Endothelial cell (in vitro differentiated cells): ENCODE measurements around the gene SSNA1. TPM values are rescaled to one million over a fixed set of nuclear protein-coding genes. Genes with fewer than 3 reads are reported as not detected.

Experiments used
- DNase-seq: peaks from one replicate; pipeline ENCODE4 v3.0.0; 2021; ENCODE audit warnings: low spot score
- H3K27ac Mint-ChIP-seq: one replicate; pipeline ENCODE4 v1.8.0; 2021; ENCODE audit warnings: mixed read lengths, inconsistent platforms; ENCODE audit not compliant: unreplicated experiment
- H3K27me3 Mint-ChIP-seq: one replicate; pipeline ENCODE4 v1.8.0; 2021; ENCODE audit warnings: mild to moderate bottlenecking, moderate library complexity, mixed read lengths, inconsistent platforms; ENCODE audit not compliant: unreplicated experiment
- H3K36me3 Mint-ChIP-seq: one replicate; pipeline ENCODE4 v1.8.0; 2021; ENCODE audit warnings: mild to moderate bottlenecking, low read depth, mixed read lengths, inconsistent platforms; ENCODE audit not compliant: unreplicated experiment
- H3K4me1 Mint-ChIP-seq: one replicate; pipeline ENCODE4 v1.8.0; 2021; ENCODE audit warnings: mild to moderate bottlenecking, mixed read lengths, inconsistent platforms; ENCODE audit not compliant: unreplicated experiment
- H3K4me3 Mint-ChIP-seq: one replicate; pipeline ENCODE4 v1.8.0; 2021; ENCODE audit warnings: mild to moderate bottlenecking, mixed read lengths, inconsistent platforms; ENCODE audit not compliant: unreplicated experiment
- H3K9me3 Mint-ChIP-seq: one replicate; pipeline ENCODE4 v1.8.0; 2021; ENCODE audit warnings: mixed read lengths, inconsistent platforms; ENCODE audit not compliant: unreplicated experiment
- CTCF ChIP-seq: fragments of 200-600 bp; sonication (generic); IDR thresholded peaks from one replicate; pipeline ENCODE4 v1.5.0; 2021; ENCODE audit warnings: antibody characterized with exemption; ENCODE audit not compliant: unreplicated experiment
- total RNA-seq: library from RNA; stranded (reverse); fragmentation: NEBNext Ultra II Directional; extraction: Animal tissue kit (Norgen Biotek cat#: 25700); gene quantifications from one replicate; pipeline ENCODE4 v1.2.1, GENCODE V29; 2021; ENCODE audit not compliant: unreplicated experiment

Gene SSNA1
- total RNA-seq, 1 donor from 2014 or later, result 53.8 TPM

GRCh38 chr9:137149363-137149762 lies 39.1 kb upstream of the SSNA1 start:
- Mint-ChIP-seq H3K27me3 (peaks cover 10% of the 10 kb centered on the region), H3K36me3 (no peaks in the 10 kb centered on the region), H3K27ac (no peak overlapping the region), H3K9me3 (no peaks in the 10 kb centered on the region), H3K4me3 (no peak overlapping the region), H3K4me1 (no peaks in the 10 kb centered on the region)
- TF ChIP-seq CTCF, result no peak
- no peak for DNase-seq

GRCh38 chr9:137149942-137150616 lies 38.4 kb upstream of the SSNA1 start:
- Mint-ChIP-seq H3K27ac (no peak overlapping the region), H3K4me1 (no peaks in the 10 kb centered on the region), H3K4me3 (no peak overlapping the region), H3K36me3 (no peaks in the 10 kb centered on the region), H3K9me3 (no peaks in the 10 kb centered on the region), H3K27me3 (peaks cover 10% of the 10 kb centered on the region)
- no peak for DNase-seq
- no peak for TF ChIP-seq CTCF

GRCh38 chr9:137150617-137151457 lies 37.6 kb upstream of the SSNA1 start:
- H3K27ac Mint-ChIP-seq, result no peak overlapping the region
- no peaks in the 10 kb centered on the region for H3K4me1 Mint-ChIP-seq
- H3K27me3 Mint-ChIP-seq, result peaks cover 11% of the 10 kb centered on the region
- H3K36me3 Mint-ChIP-seq, result no peaks in the 10 kb centered on the region
- H3K9me3 Mint-ChIP-seq, result no peaks in the 10 kb centered on the region
- TF ChIP-seq CTCF, result no peak
- H3K4me3 Mint-ChIP-seq, result no peak overlapping the region
- DNase-seq, result no peak

- TF ChIP-seq CTCF, result no peak
- Mint-ChIP-seq H3K27me3 (peaks cover 8% of the 10 kb centered on the region), H3K9me3 (no peaks in the 10 kb centered on the region), H3K36me3 (no peaks in the 10 kb centered on the region), H3K4me3 (no peak overlapping the region), H3K4me1 (no peaks in the 10 kb centered on the region), H3K27ac (no peak overlapping the region)
- DNase-seq, result no peak
Observed at GRCh38 chr9:137152844-137153405, 35.6 kb upstream of the SSNA1 start.
